HG03039 (cell line): ENCODE measurements around the gene TAOK3.
"Not testable (repeated sequence)": the region's sequence is repeated elsewhere in the genome, so short reads cannot be mapped to it uniquely, and the experiment has no call there.

ENCODE experiments used
- ATAC-seq: cut with Tn5 transposase; IDR thresholded peaks from one replicate; pipeline ENCODE4 v1.9.1; 2021; ENCODE audit warnings: mild to moderate bottlenecking, moderate library complexity; ENCODE audit not compliant: unreplicated experiment

Gene TAOK3

DNA sequence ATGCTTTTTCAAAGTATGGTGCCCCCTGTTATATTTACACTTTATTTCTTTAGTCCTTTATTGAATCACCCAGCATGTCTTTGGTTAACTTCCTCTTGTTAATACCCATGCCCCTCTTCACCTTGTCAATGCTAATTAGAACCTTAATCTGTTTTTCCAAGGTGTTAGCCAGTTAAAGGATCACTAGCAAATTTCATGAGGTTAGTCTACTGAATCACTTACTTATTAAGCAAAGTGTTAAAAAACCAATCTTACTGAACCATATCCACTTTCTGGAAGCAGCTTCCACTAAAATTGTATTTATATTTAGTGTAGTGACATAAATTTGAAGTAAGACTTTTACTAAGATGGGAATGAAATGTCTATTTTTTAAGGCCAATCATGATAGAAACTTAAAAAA is 27.9 kb downstream of the TAOK3 start:
- ATAC-seq = no peak

DNA sequence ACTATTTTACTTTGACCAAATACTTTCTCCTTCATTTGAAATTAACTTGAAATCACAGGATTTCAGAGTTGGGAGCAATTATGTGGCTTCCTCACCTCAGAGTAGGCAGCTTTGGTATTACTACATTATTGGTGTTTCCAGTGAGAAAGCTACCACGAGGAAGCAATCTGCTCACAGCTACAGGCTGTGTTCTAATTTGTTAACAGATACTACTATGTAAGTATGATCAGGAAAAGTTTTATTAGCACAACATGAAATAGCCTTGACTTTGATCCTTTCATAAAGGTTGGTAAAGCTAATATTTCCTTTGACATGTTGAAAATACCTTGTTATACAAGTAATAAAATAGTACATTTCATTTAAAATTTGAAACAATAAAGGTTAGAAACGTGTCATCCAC is 30.6 kb downstream of the TAOK3 start:
- ATAC-seq = no peak

DNA sequence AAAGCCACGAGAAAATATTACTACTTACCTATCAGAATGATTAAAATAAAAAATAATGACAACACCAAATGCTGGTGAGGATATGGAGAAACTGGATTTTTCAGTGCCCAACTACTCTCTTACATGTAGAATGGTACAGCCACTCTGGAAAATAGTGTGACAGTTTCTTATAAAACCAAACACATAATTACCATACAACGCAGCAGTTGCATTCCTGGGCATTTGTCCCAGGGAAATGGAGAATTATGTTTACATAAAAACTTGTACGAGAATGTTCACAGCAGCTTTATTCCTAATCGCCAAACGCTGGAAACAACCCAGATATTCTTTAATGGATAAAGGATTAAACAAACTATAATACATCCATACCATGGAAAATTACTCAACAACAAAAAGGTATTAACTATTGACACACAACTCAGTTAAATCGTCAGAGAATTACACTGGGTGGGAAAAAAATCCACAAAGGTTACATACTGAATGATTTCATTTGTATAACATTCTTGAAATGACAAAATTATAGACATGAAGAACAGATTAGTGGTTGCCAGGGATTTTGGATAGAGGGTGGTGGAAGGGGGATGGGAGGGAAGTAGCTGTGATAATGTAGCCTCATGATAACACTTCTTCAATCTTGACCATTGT is 35.4 kb downstream of the TAOK3 start:
- no peak for ATAC-seq

GRCh38 chr12:118336123-118336522 is 36.6 kb downstream of the TAOK3 start:
- no peak for ATAC-seq

DNA sequence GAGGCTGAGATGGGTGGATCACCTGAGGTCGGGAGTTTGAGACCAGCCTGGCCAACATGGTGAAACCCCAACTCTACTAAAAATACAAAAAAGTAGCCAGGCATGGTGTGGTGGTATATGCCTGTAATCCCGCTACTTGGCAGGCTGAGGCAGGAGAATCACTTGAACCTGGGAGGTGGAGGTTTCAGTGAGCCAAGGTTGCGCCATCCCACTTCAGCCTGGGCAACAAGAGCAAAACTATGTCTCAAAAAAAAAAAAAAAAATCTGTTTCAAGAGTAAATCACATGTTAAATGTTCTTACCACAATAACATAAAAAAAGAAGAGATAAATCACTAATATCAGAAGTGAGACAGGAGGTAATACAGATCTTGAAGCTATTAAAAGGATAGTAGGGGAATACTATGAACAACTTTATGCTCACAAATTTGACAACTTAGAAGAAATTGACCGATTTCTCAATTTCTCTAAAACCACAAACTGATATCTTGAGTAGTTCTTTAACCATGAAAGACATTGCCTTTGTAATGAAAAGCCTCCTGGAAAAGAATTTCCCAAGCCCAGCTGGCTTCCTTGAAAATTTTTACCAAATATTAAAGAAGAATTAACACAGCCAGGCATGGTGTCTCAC is 37.7 kb downstream of the TAOK3 start:
- ATAC-seq = no peak

DNA sequence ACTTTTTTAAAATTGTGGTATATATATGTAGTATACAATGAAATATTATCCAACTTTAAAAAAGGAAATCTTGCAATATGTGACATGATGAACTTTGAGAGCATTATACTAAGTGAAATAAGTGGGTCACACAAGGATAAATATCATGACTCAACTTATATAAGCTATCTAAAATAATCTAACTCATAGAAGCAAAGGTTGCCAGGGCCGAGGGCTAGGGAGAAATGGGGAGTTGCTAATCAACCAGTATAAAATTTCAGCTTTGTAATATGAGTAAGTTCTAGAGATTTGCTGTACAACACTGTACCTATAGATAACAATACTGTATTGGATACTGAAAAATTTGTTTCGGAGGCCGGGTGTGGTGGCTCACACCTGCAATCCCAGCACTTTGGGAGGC is 38.5 kb downstream of the TAOK3 start:
- no peak for ATAC-seq

- no peak for ATAC-seq
Measured at GRCh38 chr12:118332511-118332910, 40.2 kb downstream of the TAOK3 start.

DNA sequence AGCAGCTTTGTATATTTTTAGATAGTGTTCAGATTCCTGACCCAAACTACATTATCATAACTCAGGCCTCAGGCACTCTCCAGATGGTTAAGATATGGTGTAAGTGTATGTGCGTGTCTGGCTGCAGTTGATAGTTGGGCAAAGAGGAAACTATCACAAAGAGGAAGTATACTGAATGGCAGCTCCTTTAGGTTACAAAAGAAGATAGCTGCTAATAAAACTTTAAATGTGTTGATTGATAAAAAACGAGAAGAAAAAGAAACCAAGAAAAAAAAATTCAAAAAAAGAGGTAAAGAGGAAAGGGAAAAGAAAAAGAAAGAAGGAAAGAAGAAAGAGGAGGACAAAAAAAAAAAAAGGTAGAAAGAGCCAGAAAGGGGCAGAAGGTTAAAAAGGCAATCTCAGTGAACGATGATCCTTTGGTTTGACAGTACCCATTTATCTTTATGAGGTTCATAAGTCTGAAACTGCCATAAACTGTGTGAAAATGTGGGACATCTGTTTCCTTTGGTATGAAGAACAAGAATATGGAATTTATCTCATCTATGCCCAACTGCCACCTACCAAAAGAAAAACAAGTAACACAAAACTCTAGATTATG is 42.2 kb downstream of the TAOK3 start:
- no peak for ATAC-seq

DNA sequence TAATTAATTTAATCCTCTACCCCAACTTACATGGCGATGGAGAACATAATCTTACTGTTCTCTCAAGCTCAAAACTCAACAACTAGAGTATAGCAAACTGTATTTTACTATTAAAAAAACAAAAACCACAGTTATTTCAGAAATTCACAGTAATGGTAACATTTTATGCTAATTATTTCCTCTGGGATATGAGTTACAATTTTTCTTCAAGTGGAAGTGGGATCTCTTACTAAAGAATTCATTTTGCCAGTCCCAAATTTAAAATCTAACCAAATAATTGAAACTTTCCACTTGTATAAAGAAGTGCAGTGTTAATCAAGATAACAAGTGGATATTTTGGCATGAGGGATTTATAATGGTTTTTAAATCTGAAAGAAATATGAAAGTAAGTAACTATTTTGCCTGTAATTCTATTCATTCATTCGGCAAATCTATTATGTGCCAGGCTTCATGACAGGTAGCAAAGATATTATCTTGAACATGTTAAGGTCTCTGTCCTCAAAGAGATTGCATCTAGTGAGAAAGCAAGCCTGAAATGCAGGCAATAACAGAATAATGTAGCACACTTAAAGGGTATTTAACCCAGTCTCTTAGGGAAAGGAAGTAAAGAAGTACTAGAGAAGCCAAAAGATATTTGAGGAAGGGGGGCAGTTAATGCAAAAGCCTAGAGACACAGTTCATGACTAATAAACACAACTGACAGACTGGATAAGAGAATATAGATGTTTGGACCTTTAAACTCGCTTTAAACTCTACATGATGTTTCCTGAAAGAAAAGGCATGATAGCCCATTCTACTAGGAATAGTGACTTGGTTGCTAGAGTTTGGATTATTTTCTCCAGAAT is 44.0 kb downstream of the TAOK3 start:
- ATAC-seq = no peak

- ATAC-seq = no peak
Measured at GRCh38 chr12:118327391-118327790, 45.3 kb downstream of the TAOK3 start.

DNA sequence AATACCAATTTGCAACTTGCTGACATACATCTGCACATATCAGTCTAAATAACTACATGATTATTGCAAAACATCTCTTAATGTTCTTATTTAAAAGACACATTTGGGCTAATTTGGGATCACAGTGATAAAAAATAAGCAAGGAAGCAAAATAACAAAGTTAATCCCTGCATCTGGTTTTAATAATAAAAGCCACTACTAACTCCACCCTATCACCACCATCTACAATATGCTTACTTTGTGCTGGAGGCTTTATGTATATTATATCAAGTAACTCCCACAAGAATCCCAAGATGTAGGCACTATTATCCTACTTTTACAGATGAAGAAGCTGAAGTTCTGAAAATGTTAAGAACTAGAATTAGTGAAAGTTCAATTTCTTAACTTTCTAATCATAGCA is 45.7 kb downstream of the TAOK3 start:
- no peak for ATAC-seq

GRCh38 chr12:118325081-118325480 is 47.6 kb downstream of the TAOK3 start:
- no peak for ATAC-seq

DNA sequence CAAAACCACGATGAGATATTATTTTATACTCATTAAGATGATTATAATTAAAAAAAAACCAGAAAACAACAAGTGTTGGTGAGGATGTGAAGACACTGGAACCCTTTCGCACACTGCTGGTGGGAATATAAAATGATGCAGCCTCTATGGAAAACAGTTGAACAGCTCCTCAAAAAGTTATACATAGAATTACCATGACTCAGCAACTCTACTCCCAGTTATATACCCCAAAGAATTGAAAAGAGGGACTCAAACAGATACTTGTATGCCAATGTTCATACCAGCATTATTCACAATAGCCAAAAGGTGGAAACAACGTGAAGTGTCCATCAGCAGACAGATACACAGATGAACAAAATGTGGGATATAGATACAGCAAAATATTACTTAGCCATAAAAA is 53.1 kb downstream of the TAOK3 start:
- no peak for ATAC-seq

- ATAC-seq = no peak
Measured at GRCh38 chr12:118318744-118319143, 54.0 kb downstream of the TAOK3 start.

DNA sequence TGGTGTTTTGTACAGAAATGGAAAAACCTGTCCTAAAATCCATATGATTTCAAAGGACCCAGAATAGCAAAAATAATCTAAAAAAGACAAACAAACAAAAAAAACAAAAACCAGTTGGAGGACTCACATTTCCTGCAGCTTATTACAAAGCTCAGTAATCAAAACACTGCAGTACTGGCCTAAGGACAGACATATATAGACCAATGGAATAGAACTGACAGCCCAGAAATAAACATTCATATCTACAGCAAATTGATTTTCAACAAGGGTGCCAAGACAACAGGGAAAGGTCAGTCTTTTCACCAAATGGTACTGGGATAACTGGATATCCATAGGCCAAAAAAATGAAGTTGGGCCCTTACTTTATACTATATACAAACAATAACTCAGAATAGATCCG is 55.0 kb downstream of the TAOK3 start:
- ATAC-seq = no peak

DNA sequence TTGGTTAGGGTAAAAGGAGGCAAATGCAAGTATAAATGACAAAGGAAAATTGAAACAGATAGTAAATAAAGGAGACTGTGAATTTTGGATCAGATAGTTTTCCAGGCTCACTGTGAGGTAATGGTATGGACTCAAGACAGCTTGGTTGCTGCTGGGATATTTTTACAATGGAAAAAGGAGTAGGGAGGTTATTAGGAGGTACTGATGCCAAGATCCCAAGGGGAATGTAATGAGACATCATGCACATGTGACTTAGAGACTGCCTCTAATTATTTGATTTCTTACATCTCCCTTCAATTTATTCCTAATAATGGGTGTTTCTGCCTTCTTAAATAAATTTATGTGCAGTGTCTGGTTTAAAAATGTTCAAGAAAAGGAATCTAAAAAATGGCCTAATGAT is 56.9 kb downstream of the TAOK3 start:
- no peak for ATAC-seq

DNA sequence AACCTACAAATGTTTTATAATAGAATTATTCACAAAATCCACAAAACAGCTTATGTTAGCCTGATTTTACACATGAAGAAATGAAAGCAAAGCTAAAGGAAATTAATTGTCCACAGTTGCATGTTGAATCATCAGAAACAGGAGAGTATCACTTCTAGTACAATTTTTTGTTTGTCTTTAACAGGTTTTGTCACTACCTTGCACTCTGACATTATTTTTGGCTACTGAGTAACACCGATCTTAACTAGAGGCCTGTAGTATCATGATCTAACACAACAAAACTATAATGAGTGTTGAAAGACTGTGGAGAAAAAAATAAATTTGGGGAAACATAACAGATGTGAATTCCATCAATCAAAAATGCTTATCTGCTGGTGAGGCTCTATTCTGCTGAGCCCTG is 60.1 kb downstream of the TAOK3 start:
- ATAC-seq = no peak

DNA sequence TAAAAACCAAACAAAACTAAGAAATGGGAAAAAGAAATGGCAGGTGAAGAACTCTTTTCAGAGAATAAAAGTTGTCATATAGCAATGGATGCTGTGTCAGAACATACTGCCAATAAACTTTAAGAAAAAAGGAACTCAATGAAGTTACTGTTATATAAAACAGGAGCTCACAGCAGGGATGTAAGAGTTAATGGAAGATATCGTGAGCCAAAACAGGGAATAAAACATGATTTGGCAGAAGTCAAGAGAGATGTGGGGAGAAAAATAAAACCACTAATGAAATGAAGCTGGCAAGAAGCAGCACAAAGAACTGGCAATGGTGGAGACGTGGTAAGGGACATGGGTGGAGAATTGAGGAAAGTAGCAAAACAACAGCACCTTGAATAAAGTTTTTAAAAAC is 61.0 kb downstream of the TAOK3 start:
- no peak for ATAC-seq

GRCh38 chr12:118310320-118310719 is 62.4 kb downstream of the TAOK3 start:
- no peak for ATAC-seq

GRCh38 chr12:118308006-118308405 is 64.7 kb downstream of the TAOK3 start:
- not testable (repeated sequence) for ATAC-seq

DNA sequence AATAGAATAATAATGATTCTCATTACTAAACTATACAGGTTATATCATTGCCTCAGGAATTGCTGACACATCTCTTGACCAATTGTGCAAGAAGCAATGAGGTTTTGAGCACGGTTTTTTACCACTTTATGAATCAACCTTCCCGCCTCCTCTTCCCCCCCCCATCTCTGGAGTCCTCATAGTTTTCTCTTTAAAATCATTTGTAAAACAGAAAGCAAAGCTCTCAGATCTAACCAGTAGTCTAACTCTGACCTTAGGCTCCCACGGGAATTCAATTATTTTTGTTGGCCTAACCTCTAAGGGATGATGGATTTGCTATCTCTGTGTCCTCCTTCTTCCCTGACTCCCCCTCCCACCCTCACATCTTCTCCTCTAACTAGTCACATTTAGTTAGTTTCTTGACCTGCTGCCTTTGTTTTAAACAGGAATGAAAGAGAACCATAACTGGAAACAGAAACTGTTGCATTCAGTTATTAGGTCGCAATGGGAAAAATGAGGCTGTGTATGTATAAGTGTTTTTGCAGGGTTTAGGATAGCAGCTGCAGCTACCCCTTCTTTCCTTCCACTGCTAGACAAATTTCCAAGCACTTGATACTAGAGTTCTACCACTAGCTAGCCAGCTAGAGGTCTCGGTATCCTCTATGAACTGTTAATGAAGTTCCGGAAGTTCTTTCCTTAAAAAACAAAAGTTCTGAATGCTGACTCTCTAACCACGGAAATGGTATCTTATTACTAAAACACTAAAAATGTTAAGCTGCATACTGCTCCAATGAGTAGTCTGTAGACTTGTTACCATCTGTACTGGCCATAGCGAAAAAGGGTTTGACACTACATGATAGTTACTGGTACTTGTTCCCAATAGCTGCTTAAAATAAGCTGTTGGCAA is 65.4 kb downstream of the TAOK3 start:
- ATAC-seq = no peak
